HG03460 (cell line): ENCODE results near the gene ATP8B1.

Experiments
- ATAC-seq: cut with Tn5 transposase; IDR thresholded peaks from one replicate; pipeline ENCODE4 v1.9.1; 2021; ENCODE audit not compliant: unreplicated experiment

The ATP8B1 gene

DNA sequence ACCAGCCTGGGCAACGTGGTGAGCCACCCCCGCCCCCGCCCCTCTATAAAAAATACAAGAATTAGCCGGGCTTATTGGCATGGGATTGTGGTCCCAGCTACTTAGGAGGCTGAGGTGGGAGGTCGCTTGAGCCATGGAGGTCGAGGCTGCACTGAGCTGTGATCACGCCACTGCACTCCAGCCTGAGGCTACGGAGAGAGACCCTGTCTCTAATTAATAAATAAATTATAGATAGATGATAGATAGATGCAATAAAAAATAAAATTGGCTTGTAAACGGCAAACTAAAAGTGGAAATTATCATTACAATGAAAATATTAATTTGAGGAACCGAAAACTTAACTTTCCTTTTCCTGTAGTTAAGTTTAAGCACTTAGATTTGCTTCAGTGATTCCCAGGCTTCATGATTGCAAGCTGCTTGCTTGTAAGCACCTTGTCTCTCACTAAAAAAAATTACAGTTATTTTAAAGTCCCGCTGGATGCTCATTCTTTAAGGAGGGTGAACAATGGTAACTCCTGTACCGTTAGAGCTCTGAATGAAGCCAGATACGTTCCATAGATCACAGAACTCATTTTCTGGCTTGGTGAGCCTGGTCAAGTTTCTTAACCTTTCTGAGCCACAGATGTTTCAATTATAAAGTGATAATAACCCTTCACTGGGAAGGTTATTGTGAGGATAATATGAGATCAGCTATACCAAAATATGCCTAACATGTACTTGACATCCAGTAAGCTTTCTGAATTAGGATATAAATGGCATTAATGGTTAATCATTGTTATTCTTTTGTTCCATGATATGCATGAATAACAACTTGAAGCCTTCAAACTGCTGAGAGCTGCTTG, 172.1 kb downstream of the ATP8B1 start:
- ATAC-seq, result peak; percentile 41

DNA sequence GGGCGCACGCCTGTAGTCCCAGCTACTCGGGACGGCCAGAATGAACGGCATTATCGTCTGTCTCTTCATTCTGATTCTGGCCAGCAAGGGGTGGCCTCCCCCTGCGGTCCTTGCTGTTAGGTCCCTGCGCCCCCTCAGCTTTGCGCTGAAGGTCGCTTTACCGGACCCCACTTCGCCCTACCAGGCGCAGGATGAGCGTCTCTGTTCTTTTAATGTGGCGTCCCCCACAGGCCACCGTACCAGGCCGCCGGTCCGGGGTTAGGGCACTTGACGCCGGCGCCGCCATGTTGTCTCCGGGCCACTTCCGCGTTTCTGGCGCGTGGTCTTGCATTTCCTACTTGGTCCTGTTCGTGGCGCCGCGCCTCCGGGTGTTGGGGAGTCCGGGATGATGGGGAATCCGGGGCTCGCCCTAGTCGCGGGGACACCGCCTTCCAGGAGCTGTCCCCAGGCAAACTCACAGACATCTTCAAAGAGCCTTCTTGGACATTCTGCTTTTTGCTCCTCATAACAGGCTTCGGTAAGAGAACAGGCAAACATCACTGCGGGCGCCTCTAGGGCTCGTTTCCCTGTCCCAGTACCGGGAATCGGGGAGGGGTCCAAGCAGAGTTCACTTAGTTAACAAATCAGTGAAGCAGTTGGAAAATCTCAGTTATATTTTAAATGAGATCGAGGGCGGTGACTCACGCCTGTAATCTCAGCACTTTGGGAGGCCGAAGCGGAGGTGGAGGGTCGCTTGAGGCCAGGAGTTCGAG, 172.9 kb downstream of the ATP8B1 start:
- peak; percentile 87 for ATAC-seq

DNA sequence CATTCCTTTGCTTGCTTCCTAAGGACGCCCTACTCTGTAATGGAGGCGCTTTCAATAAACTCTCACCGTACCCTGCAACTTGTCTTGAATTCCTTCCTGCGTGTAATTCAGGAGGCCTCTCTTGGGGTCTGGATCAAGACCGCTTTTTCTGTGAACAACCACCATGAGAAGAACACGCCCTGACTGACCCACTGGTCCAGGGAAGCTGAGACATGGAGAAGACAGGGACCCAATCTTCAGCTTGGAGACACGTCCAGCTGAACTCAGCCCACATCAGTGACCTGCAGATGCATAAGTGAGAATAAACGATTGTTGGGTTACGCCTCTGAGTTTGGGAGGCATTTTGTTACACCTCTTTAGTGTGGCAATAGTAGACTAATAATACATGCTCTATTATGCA, 173.7 kb downstream of the ATP8B1 start:
- no peak for ATAC-seq

DNA sequence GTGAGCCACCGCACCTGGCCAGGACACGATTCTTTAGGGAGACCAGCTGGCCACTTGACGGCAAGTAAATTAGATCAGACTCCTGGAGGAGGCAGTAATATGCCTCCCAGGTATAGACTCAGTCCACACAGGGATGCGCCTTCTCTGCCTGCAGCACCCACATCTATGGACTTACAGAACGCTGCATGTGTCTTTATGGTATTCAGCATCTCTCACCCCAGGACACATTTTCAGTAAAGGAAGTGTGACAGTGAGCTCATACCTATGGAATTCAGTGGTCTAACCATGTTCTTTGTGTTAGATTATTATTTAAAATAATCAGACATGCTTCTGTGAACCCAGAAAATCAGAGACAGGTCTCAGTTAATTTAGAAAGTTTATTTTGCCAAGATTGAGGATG, 175.6 kb downstream of the ATP8B1 start:
- ATAC-seq, result no peak

DNA sequence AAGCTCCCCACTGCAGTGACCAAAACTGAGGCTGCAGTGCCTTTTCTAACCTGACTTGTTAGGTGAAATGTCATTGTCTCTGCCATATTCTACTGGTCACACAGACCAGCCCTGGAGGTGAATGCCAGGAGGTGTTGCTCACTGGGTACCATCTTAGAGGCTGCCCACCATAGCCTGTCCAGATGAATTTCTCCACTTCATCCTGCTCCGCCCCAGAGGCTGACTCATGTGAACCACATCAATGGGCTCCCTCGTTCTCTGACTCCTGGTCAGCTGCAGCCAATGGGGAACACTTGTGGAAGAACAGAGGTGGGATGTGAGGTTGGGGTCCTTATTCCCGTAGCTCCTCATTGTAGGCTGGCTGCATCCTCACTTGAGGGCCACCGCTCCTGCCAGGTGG, 178.1 kb downstream of the ATP8B1 start:
- no peak for ATAC-seq

- ATAC-seq, result peak; percentile 27
Observed at GRCh38 chr18:57621246-57621604, 181.9 kb downstream of the ATP8B1 start.

- ATAC-seq, result no peak
Observed at GRCh38 chr18:57619876-57620275, 183.2 kb downstream of the ATP8B1 start.

GRCh38 chr18:57618910-57619309, 184.2 kb downstream of the ATP8B1 start:
- no peak for ATAC-seq

DNA sequence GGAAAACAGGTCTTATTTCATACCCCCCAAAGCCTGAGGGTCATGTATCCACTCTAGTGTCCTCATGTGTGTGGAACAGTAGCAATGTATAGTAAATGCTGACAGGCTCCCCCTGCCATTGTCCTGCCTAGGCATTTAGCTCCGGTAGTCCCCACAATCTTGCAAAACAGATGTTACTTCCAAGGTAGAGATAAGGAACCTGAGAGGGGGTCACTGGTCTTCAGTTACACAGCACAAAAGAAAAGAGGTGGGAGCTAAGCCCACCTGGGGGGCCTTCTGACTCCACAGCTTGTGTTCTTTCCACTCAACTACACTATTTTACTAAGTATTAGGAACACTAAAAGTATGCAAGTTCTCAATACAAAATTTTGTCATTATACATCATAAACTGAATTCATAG, 199.2 kb downstream of the ATP8B1 start:
- no peak for ATAC-seq
